Spleen (tissue), 11 donors: ENCODE results near the gene TMED8. TPM values are rescaled to one million over a fixed set of nuclear protein-coding genes. Genes with fewer than 3 reads are reported as not detected.

ENCODE experiments used
- DNase-seq: peaks from one replicate; pipeline ENCODE4 v3.0.0-alpha.2; 2020
- H3K27ac ChIP-seq, 8 donors: fragments of 200-600 bp; sonication (generic) in 7 of 8; 1 replicate in 4 of 8; 2 replicates in 4 of 8; pipeline versions ENCODE4 v1.5.0 to v1.8.0; 2016 to 2021; ENCODE audit warnings: inconsistent platforms in 4 of 8, mild to moderate bottlenecking in 4 of 8, moderate library complexity in 1 of 8
- H3K27me3 ChIP-seq, 7 donors: fragments of 200-600 bp; sonication (generic) in 6 of 7; replicated peaks in 1 of 7; 1 replicate in 4 of 7; 2 replicates in 3 of 7; pipeline versions ENCODE4 v1.5.0 to v1.8.0; 2016 to 2021; ENCODE audit warnings: inconsistent platforms in 3 of 7, mild to moderate bottlenecking in 1 of 7
- H3K36me3 ChIP-seq, 6 donors: fragments of 200-600 bp; sonication (generic) in 5 of 6; 1 replicate in 4 of 6; 2 replicates in 2 of 6; pipeline versions ENCODE4 v1.5.0 to v1.8.0; 2016 to 2021; ENCODE audit warnings: inconsistent platforms in 2 of 6
- H3K4me1 ChIP-seq, 6 donors: fragments of 200-600 bp; sonication (generic) in 5 of 6; 1 replicate in 3 of 6; 2 replicates in 3 of 6; pipeline versions ENCODE4 v1.5.0 to v1.8.0; 2016 to 2021; ENCODE audit warnings: inconsistent platforms in 3 of 6
- H3K4me3 ChIP-seq, 8 donors: fragments of 200-600 bp; sonication (generic) in 7 of 8; 1 replicate in 4 of 8; 2 replicates in 4 of 8; pipeline versions ENCODE4 v1.5.0 to v1.8.0; 2016 to 2021; ENCODE audit warnings: inconsistent platforms in 4 of 8, mild to moderate bottlenecking in 4 of 8, moderate library complexity in 2 of 8
- H3K9me3 ChIP-seq, 8 donors: fragments of 200-600 bp; sonication (generic) in 7 of 8; 1 replicate in 4 of 8; 2 replicates in 4 of 8; pipeline versions ENCODE4 v1.5.0 to v1.8.0; 2016 to 2021; ENCODE audit warnings: inconsistent platforms in 4 of 8
- CTCF ChIP-seq, 11 experiments: fragments of 200-600 bp in 7 of 11; fragments of 450-650 bp in 4 of 11; sonication (generic) in 4 of 11; IDR thresholded peaks in 8 of 11; conservative IDR thresholded peaks in 3 of 11; 1 replicate in 7 of 11; 2 replicates in 4 of 11; pipeline versions ENCODE4 v1.4.0 to v1.8.0; 2016 to 2021; ENCODE audit warnings: antibody characterized with exemption in 11 of 11, inconsistent platforms in 4 of 11, mild to moderate bottlenecking in 1 of 11
- POLR2A ChIP-seq, 3 donors: fragments of 450-650 bp; IDR thresholded peaks; one replicate each; pipeline ENCODE4 v1.5.1; 2017; ENCODE audit warnings: antibody characterized with exemption in 3 of 3, mild to moderate bottlenecking in 1 of 3
- POLR2AphosphoS5 ChIP-seq, 3 donors: sonication (generic); formaldehyde crosslinking; IDR thresholded peaks; one replicate each; pipeline ENCODE4 v1.5.1; 2017; ENCODE audit warnings: antibody characterized with exemption in 3 of 3
- WGBS, 5 donors: extraction: QIAGEN DNeasy Blood & Tissue Kit in 3 of 5; methylation state at CpG; one replicate each; pipeline versions ENCODE4 v1.1.5 to v1.1.7; 2013 to 2018; 5-methylcytosine and 5-hydroxymethylcytosine counted together
- intact Hi-C: fragments of 100-400 bp; cut with DNase I; formaldehyde crosslinking; loops from one replicate; pipeline ENCODE4 v1.15.0; 2023; ENCODE audit warnings: low total_unique reads
- polyA plus RNA-seq, 3 donors: library from polyadenylated mRNA; stranded (reverse); fragments of 200-250 nt; gene quantifications; one replicate each; pipeline ENCODE4 v1.2.1, GENCODE V29; 2013
- total RNA-seq, 7 donors: library from RNA; depleted of rRNA in 3 of 7; stranded (reverse); fragments of >200 nt in 3 of 7; fragmentation: NEBNext Ultra II Directional in 4 of 7; extraction: Animal tissue kit (Norgen Biotek cat#: 25700) in 4 of 7; gene quantifications; one replicate each; pipeline versions ENCODE4 v1.1.0 to v1.2.1, GENCODE V29; 2016 to 2021
- donor health status: healthy with polysubstance abuse.
- donor health status: DM: no; HTN: no; CAD: no; lungs with moderate emphysema.
- donor health status: DM: no; HTN: no; CAD: no.
- donor health status: Bipolar disorder and iron deficiency.
- donor health status: healthy.
- donor health status: DM: no; HTN: no; CAD: no.
- donor health status: DM: yes; HTN: yes; CAD: no.

TMED8 gene
- total and polyA plus RNA-seq, 10 donors: 8.1 to 32.3 (median 21.4) TPM

- Histone ChIP-seq H3K36me3 (no peaks in the 10 kb centered on the region), H3K27ac (no peak overlapping the region), H3K4me1 (peaks cover 11 to 38% (median 19%) of the 10 kb centered on the region in 6 donors), H3K27me3 (no peaks in the 10 kb centered on the region), H3K4me3 (no peak overlapping the region), H3K9me3 (no peaks in the 10 kb centered on the region)
- intact Hi-C loops: loop anchor here (10.0 kb wide), 1 partner anchor 443 kb away; no protein-coding TSS in a partner anchor
- 78 to 94% (median 86%) methylated on average over 5 of the region's 5 CpGs for WGBS, 5 donors
- no peak for TF ChIP-seq POLR2AphosphoS5 (IDR thresholded peaks at IDR 0.05)
- TF ChIP-seq CTCF (IDR thresholded peaks at IDR 0.05 in 8 of 11, conservative IDR thresholded peaks at IDR 0.05 in 3 of 11): no peak
- no peak for TF ChIP-seq POLR2A (IDR thresholded peaks at IDR 0.05)
- no peak for DNase-seq
Observed at GRCh38 chr14:77318006-77318553, 58.8 kb downstream of the TMED8 start.

GRCh38 chr14:77316872-77317301 is 60.0 kb downstream of the TMED8 start:
- no peaks in the 10 kb centered on the region for H3K27me3 ChIP-seq
- H3K36me3 ChIP-seq: no peaks in the 10 kb centered on the region
- no peak overlapping the region for H3K4me3 ChIP-seq
- intact Hi-C loops: loop anchor here (10.0 kb wide), 1 partner anchor 442 kb away; no protein-coding TSS in a partner anchor
- TF ChIP-seq CTCF (IDR thresholded peaks at IDR 0.05 in 8 of 11, conservative IDR thresholded peaks at IDR 0.05 in 3 of 11) (no peak), POLR2AphosphoS5 (IDR thresholded peaks at IDR 0.05) (no peak), POLR2A (IDR thresholded peaks at IDR 0.05) (no peak)
- peaks cover 6 to 26% (median 12%) of the 10 kb centered on the region in 6 donors for H3K4me1 ChIP-seq
- no peaks in the 10 kb centered on the region for H3K9me3 ChIP-seq
- WGBS, 5 donors: 70 to 92% (median 77%) methylated on average over 5 of the region's 5 CpGs
- DNase-seq: no peak
- H3K27ac ChIP-seq: no peak overlapping the region

- H3K4me3 ChIP-seq: no peak overlapping the region
- no peaks in the 10 kb centered on the region for H3K9me3 ChIP-seq
- H3K4me1 ChIP-seq: peaks cover 6 to 24% (median 10%) of the 10 kb centered on the region in 6 donors
- intact Hi-C loops: loop anchor here (10.0 kb wide), 1 partner anchor 441 kb away; no protein-coding TSS in a partner anchor
- H3K27me3 ChIP-seq: no peaks in the 10 kb centered on the region
- 25 to 53% (median 35%) methylated on average over 1 of the region's 1 CpG for WGBS, 5 donors
- H3K27ac ChIP-seq: no peak overlapping the region
- no peak for TF ChIP-seq POLR2A (IDR thresholded peaks at IDR 0.05)
- TF ChIP-seq POLR2AphosphoS5 (IDR thresholded peaks at IDR 0.05): no peak
- TF ChIP-seq CTCF (IDR thresholded peaks at IDR 0.05 in 8 of 11, conservative IDR thresholded peaks at IDR 0.05 in 3 of 11): peak in 5 of 11 experiments; percentile 14 to 63 (median 42)
- DNase-seq: no peak
- no peaks in the 10 kb centered on the region for H3K36me3 ChIP-seq
Observed at GRCh38 chr14:77316195-77316505, 60.7 kb downstream of the TMED8 start.

GRCh38 chr14:77314539-77315457 is 62.1 kb downstream of the TMED8 start:
- no peaks in the 10 kb centered on the region for H3K27me3 ChIP-seq
- DNase-seq: no peak
- intact Hi-C loops: loop anchor here (5.0 to 10.0 kb wide), 2 partner anchors 162 to 440 kb away; no protein-coding TSS in a partner anchor
- no peak overlapping the region for H3K27ac ChIP-seq
- H3K9me3 ChIP-seq: no peaks in the 10 kb centered on the region
- H3K36me3 ChIP-seq: peaks cover 0 to 7% (median 0%) of the 10 kb centered on the region in 6 donors
- TF ChIP-seq POLR2A (IDR thresholded peaks at IDR 0.05) (no peak), POLR2AphosphoS5 (IDR thresholded peaks at IDR 0.05) (no peak), CTCF (IDR thresholded peaks at IDR 0.05 in 8 of 11, conservative IDR thresholded peaks at IDR 0.05 in 3 of 11) (no peak)
- H3K4me3 ChIP-seq: no peak overlapping the region
- peaks cover 3 to 19% (median 7%) of the 10 kb centered on the region in 6 donors for H3K4me1 ChIP-seq
- WGBS, 5 donors: 75 to 90% (median 88%) methylated on average over 10 of the region's 10 CpGs
